A673 (cell line): ENCODE measurements around the gene CCDC78. TPM values are rescaled to one million over a fixed set of nuclear protein-coding genes. Genes with fewer than 3 reads are reported as not detected.

Experiments used
- BruUV-seq: library from RNA; stranded (reverse); fragments of 400-500 nt; replicated peaks from 2 replicates; lab custom pipeline; 2021; lab: Mats Ljungman, UMichigan
- CTCF ChIA-PET: fragments of 300-600 bp; sonication (Branson Sonifier 250); formaldehyde crosslinking; loops from one replicate; lab custom pipeline; 2022; ENCODE audit warnings: antibody characterized with exemption; lab: Charles Lee
- POLR2A ChIA-PET: fragments of 300-600 bp; sonication (Branson Sonifier 250); formaldehyde crosslinking; loops from one replicate; lab custom pipeline; 2022; ENCODE audit warnings: antibody characterized with exemption; ENCODE audit not compliant: low non-redundant PET; lab: Charles Lee
- DNase-seq: peaks from one replicate; pipeline ENCODE4 v3.0.0-alpha.2; 2015; ENCODE audit warnings: low spot score
- H3K27ac ChIP-seq: fragments of 200-600 bp; sonication (generic); 2 replicates; pipeline ENCODE4 v1.5.1; 2016; ENCODE audit warnings: mixed run types, low read depth, mild to moderate bottlenecking, mixed read lengths, antibody characterized with exemption, low read length; ENCODE audit not compliant: poor library complexity, severe bottlenecking
- H3K27me3 ChIP-seq: fragments of 200-600 bp; sonication (generic); replicated peaks from 2 replicates; pipeline ENCODE4 v1.6.1; 2017; ENCODE audit warnings: mixed run types, low read depth, mild to moderate bottlenecking, mixed read lengths, antibody characterized with exemption, low read length; ENCODE audit not compliant: insufficient read depth, poor library complexity
- H3K36me3 ChIP-seq: fragments of 200-600 bp; sonication (generic); 2 replicates; pipeline ENCODE4 v1.6.1; 2016; ENCODE audit warnings: mixed run types, mild to moderate bottlenecking, mixed read lengths, antibody characterized with exemption, low read length; ENCODE audit not compliant: insufficient read depth, poor library complexity, severe bottlenecking
- H3K4me1 ChIP-seq: fragments of 200-600 bp; sonication (generic); 2 replicates; pipeline ENCODE4 v1.6.1; 2017; ENCODE audit warnings: mixed run types, mild to moderate bottlenecking, mixed read lengths, antibody characterized with exemption, low read length; ENCODE audit not compliant: insufficient read depth, poor library complexity, severe bottlenecking
- H3K4me3 ChIP-seq: fragments of 200-600 bp; sonication (generic); 2 replicates; pipeline ENCODE4 v1.5.1; 2016; ENCODE audit warnings: low read depth, mixed run types, mild to moderate bottlenecking, mixed read lengths, low read length; ENCODE audit not compliant: poor library complexity, severe bottlenecking
- H3K9me3 ChIP-seq: fragments of 200-600 bp; sonication (generic); 2 replicates; pipeline ENCODE4 v1.6.1; 2016; ENCODE audit warnings: mixed run types, low read depth, mild to moderate bottlenecking, mixed read lengths, antibody characterized with exemption, low read length; ENCODE audit not compliant: poor library complexity, severe bottlenecking
- CTCF ChIP-seq: fragments of 300-800, 200-600 bp; sonication (generic); conservative IDR thresholded peaks from 2 replicates; pipeline ENCODE4 v1.5.1; 2017; ENCODE audit warnings: low read depth, mild to moderate bottlenecking, antibody characterized with exemption, low read length, moderate library complexity, mixed read lengths
- EZH2 ChIP-seq: fragments of 200-600 bp; sonication (generic); IDR thresholded peaks from 2 replicates; pipeline ENCODE4 v1.6.1; 2017; ENCODE audit warnings: borderline replicate concordance, low read depth, mild to moderate bottlenecking, mixed read lengths, antibody characterized with exemption, low read length; ENCODE audit not compliant: poor library complexity, severe bottlenecking
- intact Hi-C: fragments of 100-400 bp; cut with micrococcal nuclease; formaldehyde crosslinking; loops from one replicate; pipeline ENCODE4 v1.10.0; 2022; ENCODE audit not compliant: unreplicated experiment
- total RNA-seq: library from RNA; stranded (reverse); gene quantifications from 2 replicates; pipeline ENCODE4 v1.2.3, GENCODE V29; 2021

The CCDC78 gene
- total RNA-seq, 1 experiment from 2014 or later = 0.28 TPM

GRCh38 chr16:719815-720446, 6.3 kb downstream of the CCDC78 start:
- Histone ChIP-seq H3K4me3 (peak overlapping the region; percentile 69), H3K27me3 (peaks cover 31% of the 10 kb centered on the region), H3K4me1 (peaks cover 8% of the 10 kb centered on the region), H3K36me3 (no peaks in the 10 kb centered on the region), H3K9me3 (no peaks in the 10 kb centered on the region), H3K27ac (peak overlapping the region; percentile 83)
- intact Hi-C loops = loop anchor here (10.0 kb wide), 1 partner anchor 335 kb away; no protein-coding TSS in a partner anchor
- DNase-seq = peak; percentile 39
- BruUV-seq = no TSS peak
- POLR2A ChIA-PET = no interaction called here
- CTCF ChIA-PET = interaction anchor here (0.6 to 1.9 kb wide), 4 partner anchors 10 to 294 kb away, joined by 5 to 8 read pairs (median 8); partner anchors contain the start of gene RPUSD1
- TF ChIP-seq EZH2 (no peak), CTCF (0 out of 2 replicates have a peak, but pooled peaks have one; percentile 26)

GRCh38 chr16:718922-719321, 7.3 kb downstream of the CCDC78 start:
- POLR2A ChIA-PET = no interaction called here
- Histone ChIP-seq H3K4me1 (peaks cover 8% of the 10 kb centered on the region), H3K27me3 (peaks cover 31% of the 10 kb centered on the region), H3K36me3 (no peaks in the 10 kb centered on the region), H3K27ac (no peak overlapping the region), H3K9me3 (no peaks in the 10 kb centered on the region), H3K4me3 (no peak overlapping the region)
- no TSS peak for BruUV-seq
- no peak for DNase-seq
- intact Hi-C loops = loop anchor here (10.0 kb wide), 1 partner anchor 336 kb away; no protein-coding TSS in a partner anchor
- TF ChIP-seq CTCF = no peak
- TF ChIP-seq EZH2 = no peak
- CTCF ChIA-PET = interaction anchor here (0.6 to 1.9 kb wide), 3 partner anchors 9 to 295 kb away, joined by 7 to 8 read pairs (median 8); no protein-coding TSS in a partner anchor

GRCh38 chr16:718389-718788, 7.9 kb downstream of the CCDC78 start:
- intact Hi-C loops = loop anchor here (10.0 kb wide), 1 partner anchor 336 kb away; no protein-coding TSS in a partner anchor
- Histone ChIP-seq H3K4me1 (peaks cover 8% of the 10 kb centered on the region), H3K27me3 (peaks cover 31% of the 10 kb centered on the region), H3K9me3 (no peaks in the 10 kb centered on the region), H3K27ac (no peak overlapping the region), H3K4me3 (no peak overlapping the region), H3K36me3 (no peaks in the 10 kb centered on the region)
- no peak for TF ChIP-seq EZH2
- TF ChIP-seq CTCF = no peak
- CTCF ChIA-PET = no interaction called here
- DNase-seq = no peak
- no TSS peak for BruUV-seq
- POLR2A ChIA-PET = no interaction called here
